ENCODE measurements around the gene ATP9B.
"Not testable (repeated sequence)": the region's sequence is repeated elsewhere in the genome, so short reads cannot be mapped to it uniquely, and the experiment has no call there.

Gene ATP9B

DNA sequence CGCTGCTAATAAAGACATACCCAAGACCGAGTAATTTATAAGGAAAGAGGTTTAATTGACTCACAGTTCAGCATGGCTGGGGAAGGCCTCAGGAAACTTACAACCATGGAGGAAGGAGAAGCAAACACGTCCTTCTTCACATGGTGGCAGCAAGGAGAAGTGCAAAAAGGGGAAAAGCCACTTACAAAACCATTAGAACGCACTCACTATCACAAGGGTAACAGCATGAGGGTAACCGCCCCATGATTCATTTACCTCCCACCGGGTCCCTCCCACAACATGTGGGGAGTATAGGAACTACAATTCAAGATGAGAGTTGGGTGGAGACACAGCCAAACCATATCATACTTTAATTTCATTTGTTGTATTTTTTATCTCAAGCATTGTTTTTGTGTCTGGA lies 67.5 kb downstream of the ATP9B start:
- no peak for DNase-seq

GRCh38 chr18:79139206-79139605 lies 70.0 kb downstream of the ATP9B start:
- DNase-seq = no peak

GRCh38 chr18:79147014-79147413 lies 77.8 kb downstream of the ATP9B start:
- DNase-seq = no peak

DNA sequence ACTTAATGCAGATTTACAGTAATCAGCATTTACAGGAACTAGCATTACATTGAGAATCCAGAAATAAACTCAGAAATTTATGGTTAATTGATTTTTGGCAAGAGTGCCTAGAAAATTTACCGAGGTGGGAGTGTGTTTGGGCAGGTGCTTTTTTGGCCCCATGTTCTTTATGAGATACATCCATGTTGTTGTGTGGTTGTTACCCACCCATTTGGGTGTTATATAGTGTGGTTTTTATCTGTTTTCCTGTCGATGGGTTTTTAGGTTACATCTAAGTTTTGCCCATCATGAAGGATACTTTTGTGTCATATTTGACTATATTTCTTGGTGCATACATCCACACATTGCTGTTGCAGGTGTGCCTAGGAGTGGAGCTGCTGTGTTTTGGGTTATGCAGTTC lies 82.0 kb downstream of the ATP9B start:
- DNase-seq = no peak

- DNase-seq = no peak
Measured at GRCh38 chr18:79156327-79156726, 87.1 kb downstream of the ATP9B start.

GRCh38 chr18:79164706-79165105 lies 95.5 kb downstream of the ATP9B start:
- DNase-seq = no peak

GRCh38 chr18:79166702-79167101 lies 97.5 kb downstream of the ATP9B start:
- DNase-seq = no peak

DNA sequence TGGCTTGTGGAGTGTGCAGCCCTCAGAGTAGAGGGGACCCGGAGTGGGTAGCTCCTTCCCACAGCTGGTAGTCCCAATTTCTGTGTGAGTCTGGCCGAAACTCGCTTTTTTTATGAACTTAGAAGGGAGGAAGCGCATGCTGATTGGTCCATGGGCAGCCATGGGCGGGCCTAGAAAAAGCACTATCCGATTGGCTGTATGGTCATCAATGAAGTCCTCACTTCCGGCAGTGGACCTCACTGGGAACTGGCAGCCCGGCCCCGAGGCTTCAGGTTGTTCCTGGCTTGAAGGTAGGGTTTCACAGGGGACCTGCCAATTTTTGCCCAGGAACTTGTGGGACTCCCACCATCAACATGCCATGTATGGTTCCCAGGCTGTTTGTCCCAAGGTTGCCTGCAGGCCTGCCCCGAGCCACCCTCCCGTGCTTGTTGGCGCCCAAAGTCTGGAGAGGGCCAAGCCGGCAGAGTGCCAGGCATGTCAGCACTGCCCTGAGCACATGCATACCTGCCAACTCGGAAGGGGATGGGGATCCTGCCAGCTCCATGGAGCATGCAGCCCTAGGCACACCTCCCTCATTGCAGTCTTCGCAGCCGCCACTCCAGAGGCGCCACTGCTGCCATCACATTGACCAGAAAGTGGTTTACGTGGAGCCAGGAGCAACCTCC lies 98.5 kb downstream of the ATP9B start:
- no peak for DNase-seq

GRCh38 chr18:79169958-79170555 lies 100.9 kb downstream of the ATP9B start:
- DNase-seq = no peak

DNA sequence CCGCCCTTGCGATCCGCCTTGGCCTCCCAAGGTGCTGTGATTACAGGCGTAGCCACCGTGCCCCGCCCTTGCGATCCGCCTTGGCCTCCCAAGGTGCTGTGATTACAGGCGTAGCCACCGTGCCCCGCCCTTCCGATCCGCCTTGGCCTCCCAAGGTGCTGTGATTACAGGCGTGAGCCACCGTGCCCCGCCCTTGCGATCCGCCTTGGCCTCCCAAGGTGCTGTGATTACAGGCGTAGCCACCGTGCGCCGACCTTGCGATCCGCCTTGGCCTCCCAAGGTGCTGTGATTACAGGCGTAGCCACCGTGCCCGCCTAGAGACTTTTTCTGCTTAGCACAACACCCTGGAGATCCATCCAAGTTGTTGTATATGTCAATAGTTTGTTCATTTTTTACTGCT lies 103.1 kb downstream of the ATP9B start:
- DNase-seq = not testable (repeated sequence)

GRCh38 chr18:79173742-79174141 lies 104.5 kb downstream of the ATP9B start:
- DNase-seq = no peak

- DNase-seq = no peak
Measured at GRCh38 chr18:79178113-79178531, 108.9 kb downstream of the ATP9B start.

GRCh38 chr18:79182047-79182713 lies 113.0 kb downstream of the ATP9B start:
- no peak for DNase-seq

GRCh38 chr18:79185648-79186047 lies 116.5 kb downstream of the ATP9B start:
- no peak for DNase-seq

DNA sequence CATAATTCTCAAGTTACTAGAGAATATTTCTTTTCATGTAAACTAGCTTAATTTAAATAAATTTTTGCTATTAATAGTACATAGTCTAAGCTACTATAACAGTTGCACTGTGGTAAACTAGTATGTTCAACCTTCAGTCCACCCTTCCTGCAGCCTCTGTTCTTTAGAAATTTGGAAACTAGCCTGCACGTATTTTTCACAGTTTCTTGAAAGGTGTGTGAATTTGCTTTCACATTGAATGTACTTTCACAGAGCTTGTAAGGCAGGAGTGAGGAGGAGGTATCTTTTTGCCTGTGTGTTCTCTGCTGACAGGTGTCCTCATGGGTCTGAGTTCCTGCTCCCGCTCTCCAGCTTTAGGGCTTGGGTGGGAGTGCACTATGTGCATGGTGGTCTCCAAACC lies 117.5 kb downstream of the ATP9B start:
- DNase-seq = no peak

GRCh38 chr18:79187532-79188277 lies 118.5 kb downstream of the ATP9B start:
- no peak for DNase-seq

- no peak for DNase-seq
Measured at GRCh38 chr18:79191418-79191817, 122.2 kb downstream of the ATP9B start.

- no peak for DNase-seq
Measured at GRCh38 chr18:79191956-79192355, 122.8 kb downstream of the ATP9B start.

DNA sequence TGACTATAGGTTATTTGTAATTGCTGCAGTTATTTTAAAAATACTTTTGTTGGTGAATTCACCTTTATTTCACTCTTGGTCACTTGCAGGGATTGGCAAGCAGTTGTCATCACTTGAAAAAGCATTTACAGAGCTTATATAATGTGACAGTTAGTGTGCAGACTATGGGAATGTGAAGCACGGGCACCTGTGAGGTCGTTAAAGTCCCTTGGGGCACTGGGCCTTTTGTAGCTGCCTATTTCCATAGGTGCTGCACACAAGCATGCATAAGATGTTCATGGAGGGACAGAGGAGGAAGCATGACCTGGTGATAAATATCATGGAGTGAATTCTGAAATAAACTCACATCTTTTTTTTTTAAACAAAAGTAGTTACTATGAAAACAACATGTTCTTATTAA lies 124.6 kb downstream of the ATP9B start:
- no peak for DNase-seq

DNA sequence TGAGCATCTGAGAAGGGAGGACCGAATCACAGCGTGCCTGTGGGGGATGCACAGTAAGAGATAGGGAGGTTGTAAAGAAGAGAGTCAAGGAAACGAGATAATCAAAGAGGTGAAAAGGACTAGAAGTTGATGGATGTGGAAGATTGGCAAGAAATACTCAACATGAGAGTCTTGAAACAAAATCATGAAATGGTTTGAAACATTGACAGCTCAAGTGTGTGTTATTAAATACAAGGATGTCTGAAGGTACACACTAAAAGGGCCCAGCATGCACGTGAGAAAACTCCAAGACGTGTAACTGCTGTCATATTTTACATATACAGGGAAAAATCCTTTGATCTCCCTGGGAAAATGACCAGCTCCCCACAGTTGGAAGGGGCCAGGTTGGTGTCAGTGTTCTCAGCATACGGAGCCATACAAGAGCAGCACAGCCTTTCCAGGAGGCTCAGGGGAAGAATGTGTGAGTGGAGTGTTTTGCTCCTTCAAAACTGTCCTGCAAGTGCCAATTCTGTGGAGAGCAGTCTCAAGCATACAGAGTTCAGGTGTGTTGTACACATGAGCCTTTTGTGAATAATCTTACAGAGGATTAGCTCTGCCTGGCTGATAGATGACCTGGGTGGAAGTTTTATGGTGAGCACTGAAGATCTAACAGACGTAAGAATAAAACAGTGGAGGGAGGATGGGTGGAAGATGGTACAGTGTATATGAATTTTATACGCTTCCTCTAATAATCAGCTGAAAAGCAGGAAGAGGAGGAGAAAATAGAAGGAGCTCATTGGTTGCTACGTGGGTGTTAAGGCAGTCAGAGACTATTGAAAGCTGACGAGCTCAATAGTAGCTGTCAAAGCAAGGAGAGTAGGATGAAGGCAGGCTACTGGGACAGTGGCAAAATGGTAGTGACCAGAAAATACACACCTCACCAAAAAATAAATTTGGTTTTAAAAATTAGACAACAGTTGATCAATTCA lies 126.8 kb downstream of the ATP9B start:
- DNase-seq = no peak

DNA sequence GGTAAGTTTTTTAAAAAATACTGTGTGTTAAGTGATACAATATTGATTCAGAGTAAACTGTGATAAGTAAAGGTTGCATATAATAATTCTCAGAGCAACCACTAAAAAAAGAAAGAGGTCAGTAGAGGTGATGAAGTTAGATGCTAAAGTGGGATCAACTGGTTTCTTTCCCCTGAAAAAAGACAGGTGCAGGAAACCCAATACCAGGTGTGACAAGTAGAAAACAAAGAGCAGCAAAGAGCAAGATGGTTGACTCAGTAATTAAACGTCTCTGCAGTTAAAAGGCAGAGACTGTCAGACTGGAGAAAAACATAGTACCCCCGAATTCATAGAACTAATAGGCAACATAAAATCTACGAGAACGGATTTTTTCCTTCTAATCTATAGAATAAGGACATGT lies 128.3 kb downstream of the ATP9B start:
- no peak for DNase-seq

GRCh38 chr18:79199691-79200374 lies 130.6 kb downstream of the ATP9B start:
- no peak for DNase-seq

All from T1000 (cell line).